Measurements from ENCODE around the gene TPP1.

The TPP1 gene

DNA sequence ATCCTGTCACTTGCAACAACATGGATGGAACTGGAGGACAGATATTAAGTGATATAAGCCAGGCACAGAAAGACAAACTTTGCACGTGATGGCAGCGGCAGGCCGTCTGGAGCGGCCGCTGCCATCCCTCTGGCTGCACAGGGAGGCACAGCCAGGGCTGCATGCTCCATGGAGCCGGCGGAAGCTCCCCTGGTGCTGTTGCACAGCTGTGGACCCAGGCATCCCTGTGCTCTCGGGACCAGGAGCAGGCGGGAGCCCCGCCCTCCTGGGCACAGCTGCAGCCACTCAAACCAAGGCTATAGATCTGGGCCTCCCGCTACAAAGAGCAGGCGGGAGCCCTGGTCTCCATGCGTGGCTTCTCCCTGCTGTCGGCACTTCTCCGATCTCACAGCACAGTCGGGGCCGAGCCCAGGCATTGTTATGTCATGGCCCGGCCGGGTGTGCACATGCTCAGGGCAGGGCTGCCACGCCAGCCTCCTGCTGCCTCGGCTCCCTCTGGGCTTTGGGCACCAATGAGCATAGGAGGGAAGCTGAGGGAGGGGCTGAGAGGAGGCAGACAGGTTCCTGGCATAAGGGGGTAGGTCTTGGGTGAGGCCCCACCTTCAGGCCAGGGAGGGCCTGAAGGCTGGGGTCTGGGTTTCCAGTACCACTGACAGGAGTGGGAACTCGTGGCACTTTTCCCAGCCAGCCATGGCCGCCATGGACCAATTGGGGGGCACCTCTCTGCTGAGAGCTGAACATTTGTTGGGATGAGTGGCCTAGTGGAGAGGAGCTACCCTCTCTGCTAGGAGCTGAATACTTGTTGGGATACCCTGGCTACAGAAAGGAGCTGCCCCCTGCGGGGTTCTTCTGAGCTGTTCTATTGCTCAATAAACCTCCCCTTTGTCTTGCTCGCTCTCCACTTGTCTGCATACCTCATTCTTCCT lies 32.5 kb downstream of the TPP1 start:
- TF ChIP-seq GATA3 (IDR thresholded peaks at IDR 0.05; ENCODE audit: low read depth, low read length) (no peak), GATA2 (IDR thresholded peaks at IDR 0.05; ENCODE audit: low read depth, low read length) (no peak)

- TF ChIP-seq GATA2 (IDR thresholded peaks at IDR 0.05; ENCODE audit: low read depth, low read length) (no peak), GATA3 (IDR thresholded peaks at IDR 0.05; ENCODE audit: low read depth, low read length) (no peak)
Measured at GRCh38 chr11:6584528-6584927, 34.7 kb downstream of the TPP1 start.

- TF ChIP-seq GATA2 (IDR thresholded peaks at IDR 0.05; ENCODE audit: low read depth, low read length) (no peak), GATA3 (IDR thresholded peaks at IDR 0.05; ENCODE audit: low read depth, low read length) (no peak)
Measured at GRCh38 chr11:6583584-6583983, 35.6 kb downstream of the TPP1 start.

GRCh38 chr11:6579681-6580080 lies 39.5 kb downstream of the TPP1 start:
- TF ChIP-seq GATA3 (IDR thresholded peaks at IDR 0.05; ENCODE audit: low read depth, low read length) (no peak), GATA2 (IDR thresholded peaks at IDR 0.05; ENCODE audit: low read depth, low read length) (no peak)

- TF ChIP-seq GATA2 (IDR thresholded peaks at IDR 0.05; ENCODE audit: low read depth, low read length) (no peak), GATA3 (IDR thresholded peaks at IDR 0.05; ENCODE audit: low read depth, low read length) (no peak)
Measured at GRCh38 chr11:6578134-6578533, 41.1 kb downstream of the TPP1 start.

DNA sequence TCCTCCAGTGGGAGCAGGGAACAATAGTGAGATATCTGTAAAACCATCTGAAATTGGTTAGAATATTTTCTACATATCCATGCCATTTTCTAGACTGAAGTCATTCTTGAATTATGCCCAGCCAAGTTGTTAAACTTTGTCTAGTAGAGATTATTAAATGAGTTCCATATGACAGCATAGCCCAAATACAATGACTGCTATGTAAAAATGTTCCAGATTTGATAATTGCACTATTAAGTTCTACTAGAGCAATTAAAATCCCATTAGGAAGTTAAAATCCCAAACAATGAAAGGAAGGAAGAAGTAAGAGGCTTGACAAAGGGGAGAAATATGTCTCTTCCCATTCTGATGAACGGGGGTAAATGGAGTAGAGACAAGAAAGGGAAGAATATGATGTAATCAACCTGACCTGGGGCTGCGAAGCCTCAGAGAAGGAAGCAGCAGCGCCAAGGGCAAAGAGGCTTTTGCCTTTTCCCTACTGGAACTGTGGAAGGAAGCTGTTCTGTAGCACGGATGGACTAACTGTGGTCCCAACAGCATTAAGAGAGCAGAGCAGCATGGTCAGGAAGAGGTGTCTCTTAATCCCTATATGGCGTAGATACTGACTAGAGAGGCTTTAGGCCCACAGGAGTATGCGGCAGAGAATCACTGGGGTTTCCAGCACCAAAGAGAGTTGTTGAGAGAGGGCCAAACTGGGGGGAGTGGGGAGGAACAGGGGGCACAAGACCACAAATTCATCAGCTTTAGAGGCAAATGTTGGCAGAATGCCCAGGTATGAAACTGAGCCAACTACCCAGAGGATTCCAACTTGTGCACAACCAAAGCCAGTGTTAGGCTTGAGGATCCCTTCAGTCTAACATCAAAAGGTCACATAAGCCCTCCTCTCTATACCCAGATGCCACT lies 42.5 kb downstream of the TPP1 start:
- TF ChIP-seq GATA3 (IDR thresholded peaks at IDR 0.05; ENCODE audit: low read depth, low read length): no peak
- no peak for TF ChIP-seq GATA2 (IDR thresholded peaks at IDR 0.05; ENCODE audit: low read depth, low read length)

GRCh38 chr11:6574816-6575715 lies 44.2 kb downstream of the TPP1 start:
- TF ChIP-seq GATA2 (IDR thresholded peaks at IDR 0.05; ENCODE audit: low read depth, low read length): no peak
- TF ChIP-seq GATA3 (IDR thresholded peaks at IDR 0.05; ENCODE audit: low read depth, low read length): no peak

- no peak for TF ChIP-seq GATA3 (IDR thresholded peaks at IDR 0.05; ENCODE audit: low read depth, low read length)
- no peak for TF ChIP-seq GATA2 (IDR thresholded peaks at IDR 0.05; ENCODE audit: low read depth, low read length)
Measured at GRCh38 chr11:6572215-6572614, 47.0 kb downstream of the TPP1 start.

DNA sequence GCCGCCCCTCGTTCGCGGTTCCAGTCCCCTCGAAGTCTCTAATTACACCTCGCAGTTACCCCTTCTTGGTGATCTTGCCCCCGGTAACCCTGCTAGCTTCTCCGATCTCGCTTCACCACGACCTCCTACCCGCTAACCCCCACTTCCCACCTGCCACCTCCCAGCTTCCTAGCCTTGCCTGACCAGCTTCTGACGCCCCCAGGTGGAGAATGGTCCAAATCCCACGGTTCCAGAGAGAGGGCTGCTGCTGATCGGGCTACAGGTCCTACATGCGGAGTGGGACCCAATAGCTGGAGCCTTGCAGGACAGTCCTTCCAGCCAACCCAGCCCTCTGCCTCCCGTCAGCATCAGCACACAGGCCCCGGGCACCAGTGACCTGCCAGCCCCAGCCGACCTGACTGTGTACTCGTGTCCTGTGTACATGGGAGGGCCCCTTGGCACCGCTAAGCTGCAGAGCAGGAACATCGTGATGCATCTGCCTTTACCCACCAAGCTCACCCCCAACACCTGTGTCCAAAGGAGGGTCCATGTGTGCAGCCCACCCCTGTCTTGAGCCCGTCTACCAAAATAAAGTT lies 47.7 kb downstream of the TPP1 start:
- TF ChIP-seq GATA2 (IDR thresholded peaks at IDR 0.05; ENCODE audit: low read depth, low read length) (no peak), GATA3 (IDR thresholded peaks at IDR 0.05; ENCODE audit: low read depth, low read length) (no peak)

GRCh38 chr11:6570691-6571427 lies 48.4 kb downstream of the TPP1 start:
- no peak for TF ChIP-seq GATA3 (IDR thresholded peaks at IDR 0.05; ENCODE audit: low read depth, low read length)

DNA sequence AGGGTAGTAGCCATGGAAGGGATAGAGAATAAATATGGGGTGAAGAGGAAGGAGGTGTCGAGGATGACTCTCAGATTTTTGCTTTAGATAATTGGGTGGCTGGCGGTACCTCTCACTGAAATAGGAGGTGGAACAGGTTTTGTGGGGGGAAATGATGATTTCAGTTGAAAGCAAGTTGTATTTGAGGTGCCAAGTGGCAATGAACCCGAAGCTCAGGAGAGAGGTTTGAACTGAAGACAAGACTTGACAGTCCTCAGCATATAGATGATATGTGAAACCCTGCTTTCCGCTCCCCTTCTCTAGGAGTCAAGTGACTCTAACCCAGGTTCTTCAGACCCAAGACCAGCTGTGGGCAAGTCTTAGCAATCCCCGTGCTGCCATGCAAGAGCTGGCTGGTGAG lies 49.5 kb downstream of the TPP1 start:
- TF ChIP-seq GATA3 (IDR thresholded peaks at IDR 0.05; ENCODE audit: low read depth, low read length): no peak
- TF ChIP-seq GATA2 (IDR thresholded peaks at IDR 0.05; ENCODE audit: low read depth, low read length): no peak

- no peak for TF ChIP-seq GATA2 (IDR thresholded peaks at IDR 0.05; ENCODE audit: low read depth, low read length)
Measured at GRCh38 chr11:6568191-6568918, 50.9 kb downstream of the TPP1 start.

Measured in SH-SY5Y (cell line).